Ovary (tissue), 10 donors: ENCODE measurements around the gene CDKL2. TPM values are rescaled to one million over a fixed set of nuclear protein-coding genes. Genes with fewer than 3 reads are reported as not detected.

ENCODE experiments used
- DNase-seq, 5 donors: peaks; one replicate each; pipeline ENCODE4 v3.0.0-alpha.2; 2019 to 2020
- H3K27ac ChIP-seq, 2 donors: fragments of 200-600 bp; one replicate each; pipeline versions ENCODE4 v1.5.1 to v1.8.0; 2019 to 2022
- H3K27me3 ChIP-seq: fragments of 200-600 bp; one replicate; pipeline ENCODE4 v1.8.0; 2022
- H3K36me3 ChIP-seq: fragments of 200-600 bp; sonication (generic); one replicate; pipeline ENCODE4 v1.5.1; 2019
- H3K4me1 ChIP-seq: one replicate; pipeline ENCODE4 v1.8.1; 2013; ENCODE audit warnings: mild to moderate bottlenecking, moderate library complexity; ENCODE audit not compliant: insufficient read depth
- H3K4me3 ChIP-seq: fragments of 200-600 bp; sonication (generic); one replicate; pipeline ENCODE4 v1.5.1; 2017
- H3K9me3 ChIP-seq, 2 donors: fragments of 200-600 bp in 1 of 2; sonication (generic) in 1 of 2; one replicate each; pipeline versions ENCODE4 v1.5.1 to v1.8.1; 2013 to 2019; ENCODE audit warnings: mild to moderate bottlenecking in 1 of 2, moderate library complexity in 1 of 2
- CTCF ChIP-seq, 3 donors: fragments of 450-650 bp in 2 of 3; fragments of 200-600 bp in 1 of 3; IDR thresholded peaks; one replicate each; pipeline versions ENCODE4 v1.5.1 to v1.8.0; 2016 to 2022; ENCODE audit warnings: antibody characterized with exemption in 3 of 3, mild to moderate bottlenecking in 1 of 3
- EP300 ChIP-seq: sonication (generic); formaldehyde crosslinking; IDR thresholded peaks from one replicate; pipeline ENCODE4 v1.6.1; 2017; ENCODE audit warnings: antibody characterized with exemption
- POLR2A ChIP-seq: fragments of 450-650 bp; IDR thresholded peaks from one replicate; pipeline ENCODE4 v1.6.1; 2017; ENCODE audit warnings: antibody characterized with exemption, mild to moderate bottlenecking, moderate library complexity
- WGBS, 3 donors: extraction: QIAGEN DNeasy Blood & Tissue Kit in 1 of 3; methylation state at CpG; one replicate each; pipeline versions ENCODE4 v1.1.5 to v1.1.7; 2013 to 2017; 5-methylcytosine and 5-hydroxymethylcytosine counted together
- intact Hi-C, 4 donors: fragments of 100-400 bp; cut with DNase I; formaldehyde crosslinking; loops; one replicate each; pipeline versions ENCODE4 v1.11.0 to v1.15.1; 2022 to 2023
- long read RNA-seq, 3 donors: library from polyadenylated mRNA in 2 of 3; unstranded in 2 of 3; transcript quantifications; one replicate each; pipeline ENCODE4 v2.0.0 and lab custom pipeline, GENCODE V29; 2021 to 2026
- polyA plus RNA-seq, 2 donors: library from polyadenylated mRNA; stranded (reverse); fragments of 200-250 nt in 1 of 2; fragments of 350-450 nt in 1 of 2; fragmentation: Illumina TruSeq in 1 of 2; extraction: RNeasy Lipid Tissue Mini Kit (QIAGEN cat#74804) in 1 of 2; gene quantifications; one replicate each; pipeline ENCODE4 v1.2.3, GENCODE V29; 2013 to 2014
- total RNA-seq, 7 donors: library from RNA; depleted of rRNA in 2 of 7; stranded (reverse); fragments of >200 nt in 2 of 7; fragmentation: NEBNext Ultra II Directional in 3 of 7; extraction: Animal tissue kit (Norgen Biotek cat#: 25700) in 3 of 7; gene quantifications; one replicate each; pipeline versions ENCODE4 v1.1.0 to v1.2.4, GENCODE V29; 2016 to 2023
- donor health status: DM: no; HTN: no; CAD: no; lungs with moderate emphysema.
- donor health status: DM: no; HTN: no; CAD: no.
- donor health status: Bipolar disorder and iron deficiency.
- donor health status: DM: yes; HTN: yes; CAD: no.
- donor health status: DM: no; HTN: no; CAD: no.
- donor health status: DM: yes; HTN: yes; CAD: no.

CDKL2 gene
- total RNA-seq: 1 to 10 TPM; 1.2 to 3.4 (median 1.9) TPM
- polyA plus RNA-seq: 1 to 10 TPM in 1 of 2 donors, under 1 TPM in 1; 0.45 to 1.2 TPM
- long read RNA-seq, donor 1, partial matches to known transcripts: 10 of 10 reads
- long read RNA-seq, donor 1, other reads (novel, unspliced or antisense): 0 of 10 reads
- long read RNA-seq, donor 2: 0 reads
- long read RNA-seq, donor 3: 0 reads

- intact Hi-C loops: no loop called here
Measured at GRCh38 chr4:75630174-75630936, at the start of gene CDKL2. TSS of gene CDKL2 (minus strand) at chr4:75630528. CDS start at chr4:75625988, 4,540 bp downstream.

GRCh38 chr4:75678965-75679364, 48.6 kb upstream of the CDKL2 start:
- Histone ChIP-seq H3K36me3 (no peaks in the 10 kb centered on the region), H3K4me1 (peaks cover 3% of the 10 kb centered on the region), H3K27ac (no peak overlapping the region), H3K9me3 (no peaks in the 10 kb centered on the region), H3K27me3 (no peaks in the 10 kb centered on the region), H3K4me3 (no peak overlapping the region)
- TF ChIP-seq POLR2A: no peak
- no peak for TF ChIP-seq EP300
- no peak for TF ChIP-seq CTCF (IDR thresholded peaks at IDR 0.05)
- no peak for DNase-seq
- intact Hi-C loops: loop anchor here in 2 of 4 donors (5.0 to 10.0 kb wide), 2 partner anchors 43 to 46 kb away; partner anchors contain the start of gene USO1 (in 2 of the 2)

More at GRCh38 chr4:75630174-75630936, at the start of gene CDKL2:
- no peaks in the 10 kb centered on the region for H3K36me3 ChIP-seq
- H3K27ac ChIP-seq: no peak within 1 kb of the TSS
- H3K9me3 ChIP-seq: no peaks in the 10 kb centered on the region
- peaks cover 2% of the 10 kb centered on the region for H3K4me1 ChIP-seq
- WGBS, 3 donors: 9 to 12% (median 10%) methylated on average over 57 of the region's 57 CpGs
- no peaks in the 10 kb centered on the region for H3K27me3 ChIP-seq
- peak; percentile 74 to 85 (median 78) for DNase-seq
- H3K4me3 ChIP-seq: peak within 1 kb of the TSS; percentile 51
- no peak for TF ChIP-seq EP300
- no peak for TF ChIP-seq POLR2A
- TF ChIP-seq CTCF (IDR thresholded peaks at IDR 0.05): no peak

- Histone ChIP-seq H3K27ac (no peak overlapping the region), H3K4me1 (peaks cover 3% of the 10 kb centered on the region), H3K36me3 (no peaks in the 10 kb centered on the region), H3K4me3 (no peak overlapping the region), H3K9me3 (no peaks in the 10 kb centered on the region), H3K27me3 (no peaks in the 10 kb centered on the region)
- no peak for DNase-seq
- intact Hi-C loops: loop anchor here in 2 of 4 donors (5.0 to 10.0 kb wide), 2 partner anchors 44 to 46 kb away; partner anchors contain the start of gene USO1 (in 2 of the 2)
- TF ChIP-seq CTCF (IDR thresholded peaks at IDR 0.05) (no peak), EP300 (no peak), POLR2A (no peak)
Measured at GRCh38 chr4:75678473-75678872, 48.1 kb upstream of the CDKL2 start.

- no peaks in the 10 kb centered on the region for H3K36me3 ChIP-seq
- no peaks in the 10 kb centered on the region for H3K9me3 ChIP-seq
- H3K27ac ChIP-seq: no peak overlapping the region
- intact Hi-C loops: loop anchor here in 2 of 4 donors (5.0 to 10.0 kb wide), 2 partner anchors 47 to 50 kb away; partner anchors contain the start of gene USO1 (in 2 of the 2)
- 93 to 95% (median 94%) methylated on average over 11 of the region's 11 CpGs for WGBS, 3 donors
- peaks cover 7% of the 10 kb centered on the region for H3K4me1 ChIP-seq
- no peak for DNase-seq
- H3K4me3 ChIP-seq: no peak overlapping the region
- H3K27me3 ChIP-seq: no peaks in the 10 kb centered on the region
- TF ChIP-seq EP300 (no peak), POLR2A (no peak), CTCF (IDR thresholded peaks at IDR 0.05) (no peak)
Measured at GRCh38 chr4:75675004-75675531, 44.7 kb upstream of the CDKL2 start.
